CD4-positive, alpha-beta T cell treated with Interleukin-4 for 4 hours (primary cell): ENCODE data around the gene MRGPRE.

Experiments used
- DNase-seq: peaks from one replicate; pipeline ENCODE4 v3.0.0-alpha.2; 2020

MRGPRE gene

GRCh38 chr11:3194016-3194816, 38.0 kb downstream of the MRGPRE start:
- DNase-seq: no peak

- no peak for DNase-seq
Observed at GRCh38 chr11:3193373-3194015, 38.7 kb downstream of the MRGPRE start.

DNA sequence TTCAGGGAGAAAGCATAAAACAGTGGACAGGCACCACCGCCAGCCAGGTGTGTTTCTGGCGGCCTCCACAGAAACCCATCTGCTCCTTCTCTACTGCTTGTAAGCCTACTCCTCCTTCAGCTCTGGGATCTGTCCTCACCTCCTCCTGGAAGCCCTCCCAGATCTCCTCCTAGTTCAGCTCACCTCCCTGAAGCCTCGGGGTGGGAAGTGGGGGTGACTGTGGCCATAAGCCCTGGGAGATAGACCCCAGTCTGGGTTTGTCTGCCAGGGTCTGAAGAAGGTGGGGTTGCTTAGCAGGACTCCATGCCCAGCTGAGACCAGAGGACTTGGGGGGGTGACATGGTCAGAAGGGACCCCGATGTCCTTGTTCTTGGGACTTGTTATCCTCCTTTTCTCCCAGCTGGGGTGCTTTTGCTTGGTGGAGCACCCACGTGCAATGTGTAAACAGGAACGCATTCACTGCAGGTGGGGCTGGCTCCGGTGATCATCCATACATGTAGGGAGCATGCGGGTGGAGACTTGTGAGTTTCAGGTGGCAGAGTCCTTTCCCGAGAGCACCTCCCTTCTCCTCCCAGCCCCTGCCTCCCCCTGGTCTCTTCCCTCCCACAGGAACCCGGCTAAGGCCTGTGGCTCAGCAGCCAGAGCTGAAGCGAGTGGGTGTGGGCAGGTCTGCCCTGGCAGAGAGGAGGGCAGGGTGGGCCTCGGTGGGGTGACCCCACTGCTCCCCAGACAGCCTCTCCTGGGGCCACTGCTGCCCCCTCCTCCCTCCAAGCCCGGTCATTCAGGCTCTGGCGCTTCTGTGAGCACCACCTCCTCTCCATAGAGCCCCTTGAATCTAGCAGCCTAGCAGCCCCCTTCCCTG, 39.5 kb downstream of the MRGPRE start:
- no peak for DNase-seq

DNA sequence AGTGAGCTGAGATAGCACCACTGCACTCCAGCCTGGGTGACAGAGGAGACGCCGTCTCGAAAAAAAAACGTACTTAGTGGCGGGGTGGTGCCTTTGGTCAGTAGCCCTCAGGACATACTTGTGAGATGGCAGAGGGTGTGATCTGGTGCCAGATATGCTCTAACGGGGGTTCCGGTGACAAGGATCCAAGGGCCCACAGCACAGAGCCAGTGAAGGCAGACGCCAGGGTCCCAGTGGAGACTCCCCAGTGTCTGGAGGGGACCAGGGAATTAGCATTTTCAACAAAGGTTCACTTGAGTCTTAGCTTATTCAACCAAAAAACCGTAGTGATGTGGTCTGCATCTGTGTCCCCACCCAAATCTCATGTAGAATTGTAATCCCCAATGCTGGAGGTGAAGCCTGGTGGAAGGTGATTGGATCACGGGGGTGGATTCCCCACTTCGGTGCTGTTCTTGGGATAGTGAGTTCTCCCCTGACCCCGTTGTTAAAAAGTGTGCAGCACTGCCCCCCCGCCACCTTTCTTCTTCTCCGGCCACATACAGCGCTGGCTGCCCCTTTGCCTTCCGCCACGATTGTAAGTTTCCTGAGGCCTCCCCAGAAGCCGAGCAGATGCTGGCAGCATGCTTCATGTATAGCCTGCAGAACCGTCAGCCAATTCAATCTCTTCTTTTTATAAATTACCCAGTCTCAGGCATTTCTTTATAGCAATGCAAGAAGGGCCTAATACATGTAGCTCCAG, 40.5 kb downstream of the MRGPRE start:
- DNase-seq: no peak

DNA sequence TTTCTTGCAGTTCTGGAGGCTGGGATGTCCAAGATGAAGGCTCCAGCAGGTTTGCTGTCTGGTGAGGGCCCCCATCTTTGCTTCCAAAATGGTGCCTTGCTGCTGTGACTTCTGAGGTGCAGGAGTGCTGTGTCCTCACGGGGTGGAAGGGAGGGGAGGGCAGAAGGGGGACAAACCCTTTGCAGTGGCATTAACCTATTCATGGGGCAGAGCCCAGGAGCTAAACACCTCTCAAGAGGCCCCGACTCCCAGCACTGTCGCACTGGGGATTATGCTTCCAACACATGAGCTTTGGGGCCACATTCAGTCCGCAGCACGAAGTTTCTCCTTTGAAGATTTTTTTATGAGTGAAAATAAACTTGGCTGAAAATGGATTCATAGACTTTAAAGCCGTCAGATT, 41.6 kb downstream of the MRGPRE start:
- DNase-seq: no peak

DNA sequence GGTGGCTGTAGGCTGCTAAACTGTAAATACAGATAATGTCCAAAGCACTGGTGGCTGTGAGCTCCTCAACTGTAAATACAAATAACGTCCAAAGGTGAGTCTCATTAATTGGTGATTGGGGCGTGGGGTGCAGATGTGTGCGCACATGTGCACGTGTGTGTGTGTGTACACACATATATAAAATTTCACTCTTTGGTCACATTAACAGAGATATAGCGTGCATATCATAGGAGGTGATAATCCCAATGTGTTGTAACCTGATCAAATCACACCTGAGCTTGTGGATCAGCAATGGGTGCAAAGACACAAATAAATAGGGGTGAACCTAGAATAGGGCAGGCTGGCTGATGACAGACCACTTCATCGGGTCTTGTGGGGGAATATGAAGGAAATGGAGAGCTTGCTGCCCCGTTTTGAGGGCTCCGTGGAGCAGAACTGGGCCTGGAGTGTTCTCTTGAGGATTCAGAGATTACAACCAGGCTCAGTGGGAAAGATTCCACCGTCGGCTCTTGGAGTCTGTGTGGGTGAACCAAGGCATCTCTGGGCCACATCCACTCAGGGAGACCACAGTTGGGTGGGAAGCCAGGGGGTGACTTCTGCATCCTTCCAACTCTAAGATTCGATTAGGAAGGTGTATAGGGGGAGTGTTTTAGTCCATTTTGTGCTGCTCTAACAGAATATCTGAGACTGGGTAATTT, 42.2 kb downstream of the MRGPRE start:
- no peak for DNase-seq

- DNase-seq: no peak
Observed at GRCh38 chr11:3189196-3189843, 42.9 kb downstream of the MRGPRE start.

DNA sequence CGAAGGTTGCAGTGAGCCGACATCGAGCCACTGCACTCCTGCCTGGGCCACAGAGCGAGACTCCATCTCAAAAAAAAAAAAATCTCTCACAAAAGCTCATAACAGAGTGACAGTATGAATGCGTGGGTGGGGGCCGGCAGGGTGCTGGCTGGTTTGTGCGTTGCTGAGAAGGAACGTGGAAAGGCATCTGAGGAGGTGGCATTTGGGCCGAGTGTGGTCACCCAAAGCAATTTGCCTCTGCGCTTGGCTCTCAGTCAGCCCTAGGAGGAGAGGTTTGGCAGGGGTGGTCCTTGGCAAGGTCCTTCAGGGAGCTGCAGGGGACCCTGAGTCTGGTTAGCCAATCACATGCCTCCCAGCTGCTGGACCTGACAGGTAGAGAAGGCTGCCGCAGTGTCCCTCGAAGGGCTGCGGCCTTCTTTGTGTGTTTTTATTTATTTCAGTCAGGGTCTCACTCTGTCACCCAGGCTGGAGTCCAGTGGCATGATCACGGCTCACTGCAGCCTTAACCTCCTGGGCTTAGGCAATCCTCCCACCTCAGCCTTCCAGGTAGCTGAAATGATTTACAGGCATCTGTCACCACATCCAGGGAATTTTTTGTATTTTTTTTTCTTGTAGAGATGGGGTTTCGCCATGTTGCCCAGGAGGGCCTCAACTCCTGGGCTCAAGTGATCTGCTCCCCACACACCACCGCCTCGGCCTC, 43.6 kb downstream of the MRGPRE start:
- DNase-seq: no peak

- no peak for DNase-seq
Observed at GRCh38 chr11:3186166-3186953, 45.9 kb downstream of the MRGPRE start.

DNA sequence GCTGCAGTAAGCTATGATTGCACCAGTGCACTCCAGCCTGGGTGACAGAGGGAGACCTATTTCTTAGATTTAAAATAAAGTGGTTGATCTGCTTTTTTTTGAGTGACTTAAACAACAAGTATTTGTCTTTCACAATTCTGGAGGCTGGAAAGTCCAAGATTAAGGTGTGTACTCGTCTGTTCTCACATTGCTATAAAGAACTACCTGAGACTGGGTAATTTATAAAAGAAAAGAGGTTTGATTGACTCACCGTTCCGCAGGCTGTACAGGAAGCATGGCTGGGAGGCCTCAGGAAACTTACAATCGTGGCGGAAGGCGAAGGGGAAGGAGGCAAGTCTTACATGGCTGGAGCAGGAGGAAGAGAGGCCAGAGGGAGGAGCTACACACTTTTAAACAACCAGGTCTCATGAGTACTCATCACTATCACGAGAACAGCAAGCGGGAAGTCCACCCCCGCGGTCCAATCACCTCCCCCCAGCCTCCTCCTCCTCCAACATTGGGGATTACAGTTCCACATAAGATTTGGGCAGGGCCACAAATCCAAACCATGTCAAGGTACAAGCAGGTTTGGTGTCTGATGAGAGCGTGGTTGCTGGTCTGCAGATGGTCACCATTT, 47.4 kb downstream of the MRGPRE start:
- no peak for DNase-seq

DNA sequence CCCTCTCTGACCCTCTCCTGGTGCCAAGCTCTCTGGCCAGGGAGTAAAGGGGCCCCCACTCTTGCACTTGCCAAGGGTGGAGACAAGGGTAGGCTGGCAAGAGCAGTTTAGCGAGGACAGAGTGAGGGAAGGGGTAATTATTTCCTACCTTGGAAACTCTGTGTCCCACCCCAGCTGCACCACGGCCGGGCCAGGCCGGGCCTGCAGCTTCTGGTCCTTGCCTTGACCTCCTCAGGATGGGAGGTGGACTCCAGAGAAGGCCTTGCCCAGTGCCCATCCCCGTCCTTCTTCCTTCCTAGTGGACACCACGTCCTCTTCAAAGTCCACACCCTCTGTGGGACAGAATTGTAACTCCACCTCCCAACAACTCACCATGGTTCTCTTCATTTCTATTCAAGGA, 48.7 kb downstream of the MRGPRE start:
- no peak for DNase-seq

GRCh38 chr11:3182462-3182852, 49.8 kb downstream of the MRGPRE start:
- no peak for DNase-seq

DNA sequence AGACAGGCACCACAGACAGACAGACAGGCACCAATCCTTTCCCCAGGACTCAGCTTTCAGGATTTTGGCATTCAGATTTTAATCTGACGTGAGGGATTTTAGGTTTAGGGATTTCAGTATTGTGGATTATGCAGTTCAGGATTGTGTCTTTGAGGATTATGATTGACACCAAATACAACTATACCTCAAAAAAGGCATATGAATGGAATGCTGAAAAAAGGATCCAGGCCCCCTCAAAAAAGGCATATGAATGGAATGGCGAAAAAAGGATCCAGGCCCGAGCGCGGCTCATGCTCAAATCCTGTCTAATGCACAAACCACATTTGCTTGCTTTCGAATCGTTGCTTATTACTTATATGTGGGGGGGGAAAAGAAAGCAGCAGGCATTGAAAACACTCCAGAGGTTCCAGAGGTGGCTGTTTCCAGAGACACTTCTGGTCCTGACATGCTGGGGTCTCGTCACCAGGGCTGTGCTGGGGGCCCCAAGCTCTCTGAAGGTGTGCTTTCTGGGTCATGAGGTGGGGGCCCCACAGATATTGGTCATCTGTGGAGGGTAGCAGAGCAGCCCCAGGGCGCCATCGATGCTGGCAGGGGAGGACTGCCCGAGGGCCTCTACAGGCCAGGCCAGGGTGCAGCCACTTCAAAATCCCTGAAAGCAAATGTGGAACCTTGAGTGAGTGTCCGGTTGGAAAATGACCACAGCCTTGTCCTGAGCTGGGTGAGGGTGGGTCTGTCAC, 50.3 kb downstream of the MRGPRE start:
- no peak for DNase-seq

- DNase-seq: no peak
Observed at GRCh38 chr11:3180869-3181268, 51.3 kb downstream of the MRGPRE start.

DNA sequence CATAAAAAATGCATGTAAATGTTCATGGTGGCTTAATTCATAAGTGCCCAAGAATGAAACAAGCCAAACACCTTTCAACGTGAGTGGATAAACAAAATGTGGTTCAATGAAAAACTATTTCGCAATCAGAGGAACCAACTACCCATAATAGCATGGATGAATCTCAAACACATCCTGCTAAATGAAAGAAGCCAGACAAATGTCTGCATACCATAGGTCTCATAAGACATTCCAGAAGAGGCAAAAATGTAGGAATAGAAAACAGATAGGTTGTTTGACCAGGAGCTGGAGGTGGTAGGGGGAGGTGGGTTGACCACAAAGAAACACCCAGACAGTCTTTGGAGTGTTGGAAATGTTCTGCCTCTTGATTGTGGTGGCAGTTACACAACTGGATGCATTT, 53.9 kb downstream of the MRGPRE start:
- DNase-seq: no peak

DNA sequence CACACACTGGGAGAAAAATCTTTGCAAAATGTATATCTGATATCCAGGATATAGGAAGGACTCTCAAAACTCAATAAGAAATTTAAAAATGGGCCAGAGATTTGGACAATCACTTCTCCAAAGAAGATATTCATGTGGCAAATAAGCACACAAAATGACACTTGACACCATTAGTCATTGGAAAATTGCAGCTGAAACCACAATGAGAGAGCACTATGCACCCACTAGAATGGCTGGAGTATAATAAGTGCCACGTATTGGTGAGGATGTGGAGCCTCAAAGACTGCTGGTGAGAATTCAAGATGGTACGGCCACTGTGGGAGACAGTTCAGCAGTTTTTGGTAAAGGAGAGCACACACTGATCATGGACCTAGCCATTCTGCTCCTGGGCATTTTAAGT, 54.3 kb downstream of the MRGPRE start:
- DNase-seq: no peak
